Common myeloid progenitor, CD34-positive (primary cell): ENCODE data around the gene FLNA.
A peak's percentile ranks its signal among the peaks of the same experiment; 100 is the strongest.

Source experiments
- CTCF ChIA-PET: fragments of 350-600 bp; sonication (Branson Sonifier 250); formaldehyde crosslinking; loops from one replicate; lab custom pipeline; 2021; ENCODE audit warnings: antibody characterized with exemption; lab: Charles Lee
- POLR2A ChIA-PET: fragments of 350-600 bp; sonication (Branson Sonifier 250); formaldehyde crosslinking; loops from one replicate; lab custom pipeline; 2021; ENCODE audit warnings: antibody characterized with exemption; lab: Charles Lee
- DNase-seq, 3 donors: peaks; one replicate each; pipeline versions ENCODE4 v3.0.0 to v3.0.0-alpha.2; 2013
- H3K27ac ChIP-seq, 2 experiments: 1 replicate in 1 of 2; 2 replicates in 1 of 2; pipeline ENCODE4 v1.7.0; 2013; ENCODE audit warnings: inconsistent platforms in 2 of 2, low read length in 2 of 2, mild to moderate bottlenecking in 2 of 2, low read depth in 1 of 2, moderate library complexity in 1 of 2; ENCODE audit not compliant: severe bottlenecking in 2 of 2, insufficient read depth in 1 of 2, poor library complexity in 1 of 2
- H3K27me3 ChIP-seq, 5 experiments: replicated peaks in 2 of 5; 1 replicate in 3 of 5; 2 replicates in 2 of 5; pipeline versions ENCODE4 v1.6.1 to v1.7.0; 2013; ENCODE audit warnings: low read length in 4 of 5, mild to moderate bottlenecking in 2 of 5, moderate library complexity in 2 of 5, inconsistent platforms in 1 of 5; ENCODE audit not compliant: insufficient read depth in 5 of 5, control insufficient read depth in 4 of 5
- H3K36me3 ChIP-seq, 4 experiments: 1 replicate in 2 of 4; 2 replicates in 2 of 4; pipeline versions ENCODE4 v1.6.1 to v1.7.0; 2013; ENCODE audit warnings: low read length in 3 of 4, control low read depth in 1 of 4, mild to moderate bottlenecking in 1 of 4; ENCODE audit not compliant: control insufficient read depth in 4 of 4, insufficient read depth in 4 of 4
- H3K4me1 ChIP-seq, 4 experiments: 1 replicate in 3 of 4; 2 replicates in 1 of 4; pipeline versions ENCODE4 v1.6.1 to v1.7.1; 2013; ENCODE audit warnings: low read length in 3 of 4, mild to moderate bottlenecking in 3 of 4, control low read depth in 1 of 4, inconsistent platforms in 1 of 4, moderate library complexity in 1 of 4; ENCODE audit not compliant: control insufficient read depth in 4 of 4, insufficient read depth in 4 of 4; ENCODE audit errors: control extremely low read depth in 1 of 4
- H3K4me3 ChIP-seq, 7 experiments: 1 replicate in 4 of 7; 2 replicates in 3 of 7; pipeline versions ENCODE4 v1.5.1 to v1.7.0; 2013; ENCODE audit warnings: mild to moderate bottlenecking in 7 of 7, low read length in 6 of 7, moderate library complexity in 6 of 7, inconsistent platforms in 2 of 7, low read depth in 2 of 7, control low read depth in 1 of 7; ENCODE audit not compliant: insufficient read depth in 4 of 7, control insufficient read depth in 1 of 7; ENCODE audit errors: extremely low read depth in 1 of 7
- H3K9me3 ChIP-seq, 5 experiments: 1 replicate in 4 of 5; 2 replicates in 1 of 5; pipeline versions ENCODE4 v1.6.1 to v1.7.1; 2013; ENCODE audit warnings: low read length in 4 of 5, mild to moderate bottlenecking in 2 of 5, inconsistent platforms in 1 of 5, low read depth in 1 of 5, moderate library complexity in 1 of 5; ENCODE audit not compliant: control insufficient read depth in 4 of 5, insufficient read depth in 2 of 5; ENCODE audit errors: control extremely low read depth in 1 of 5
- WGBS: methylation state at CpG from one replicate; pipeline ENCODE4 v1.1.5; 2013; ENCODE audit not compliant: insufficient coverage; 5-methylcytosine and 5-hydroxymethylcytosine counted together

FLNA gene

DNA sequence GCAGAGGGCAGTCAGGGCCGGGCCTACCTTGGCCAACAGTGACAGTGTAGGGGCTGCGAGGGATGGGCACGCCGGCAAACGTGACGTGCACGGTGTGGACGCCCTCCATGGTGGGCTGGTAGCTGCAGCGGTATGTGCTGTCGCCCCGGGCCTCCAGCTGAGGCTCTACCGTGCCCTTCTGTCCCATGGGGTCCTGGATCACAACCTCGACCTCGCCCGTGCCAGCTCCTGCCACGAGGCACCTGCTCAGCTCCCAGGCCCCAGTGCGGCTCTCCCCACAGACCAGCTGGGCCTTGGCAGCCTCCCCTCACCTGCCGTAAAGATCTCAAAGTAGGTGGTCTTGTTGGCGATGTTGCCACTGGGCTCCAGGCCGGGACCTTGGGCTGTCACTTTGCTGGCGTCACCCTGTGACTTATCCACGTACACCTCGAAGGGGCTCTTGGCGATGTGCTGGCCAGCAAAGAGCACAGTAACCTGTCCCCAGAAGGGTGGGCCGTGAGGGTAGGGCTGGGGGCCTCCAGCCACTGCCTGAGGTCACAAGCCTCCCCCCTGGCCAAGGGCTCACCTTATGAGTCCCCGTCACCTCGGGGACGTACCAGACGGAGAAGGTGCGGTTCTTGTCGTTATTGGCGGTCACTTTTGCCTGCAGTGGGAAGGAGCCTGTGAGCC, 8.3 kb downstream of the FLNA start:
- Histone ChIP-seq H3K4me1 (peaks cover 3 to 24% (median 23%) of the 10 kb centered on the region in 4 experiments), H3K4me3 (no peak overlapping the region), H3K9me3 (no peaks in the 10 kb centered on the region), H3K27ac (peak overlapping the region in 1 of 2 experiments; percentile 14), H3K36me3 (peaks cover 0 to 62% (median 40%) of the 10 kb centered on the region in 4 experiments), H3K27me3 (no peaks in the 10 kb centered on the region)
- no peak for DNase-seq
- POLR2A ChIA-PET, result no interaction called here
- WGBS, result 92% methylated on average over 32 of the region's 32 CpGs
- CTCF ChIA-PET, result no interaction called here

GRCh38 chrX:154365052-154365600, 9.3 kb downstream of the FLNA start:
- peaks cover 0 to 66% (median 42%) of the 10 kb centered on the region in 4 experiments for H3K36me3 ChIP-seq
- WGBS, result 97% methylated on average over 16 of the region's 20 CpGs
- H3K27me3 ChIP-seq, result no peaks in the 10 kb centered on the region
- CTCF ChIA-PET, result no interaction called here
- POLR2A ChIA-PET, result no interaction called here
- no peak for DNase-seq
- H3K4me1 ChIP-seq, result peaks cover 3 to 24% (median 23%) of the 10 kb centered on the region in 4 experiments
- no peak overlapping the region for H3K4me3 ChIP-seq
- H3K27ac ChIP-seq, result no peak overlapping the region
- no peaks in the 10 kb centered on the region for H3K9me3 ChIP-seq

DNA sequence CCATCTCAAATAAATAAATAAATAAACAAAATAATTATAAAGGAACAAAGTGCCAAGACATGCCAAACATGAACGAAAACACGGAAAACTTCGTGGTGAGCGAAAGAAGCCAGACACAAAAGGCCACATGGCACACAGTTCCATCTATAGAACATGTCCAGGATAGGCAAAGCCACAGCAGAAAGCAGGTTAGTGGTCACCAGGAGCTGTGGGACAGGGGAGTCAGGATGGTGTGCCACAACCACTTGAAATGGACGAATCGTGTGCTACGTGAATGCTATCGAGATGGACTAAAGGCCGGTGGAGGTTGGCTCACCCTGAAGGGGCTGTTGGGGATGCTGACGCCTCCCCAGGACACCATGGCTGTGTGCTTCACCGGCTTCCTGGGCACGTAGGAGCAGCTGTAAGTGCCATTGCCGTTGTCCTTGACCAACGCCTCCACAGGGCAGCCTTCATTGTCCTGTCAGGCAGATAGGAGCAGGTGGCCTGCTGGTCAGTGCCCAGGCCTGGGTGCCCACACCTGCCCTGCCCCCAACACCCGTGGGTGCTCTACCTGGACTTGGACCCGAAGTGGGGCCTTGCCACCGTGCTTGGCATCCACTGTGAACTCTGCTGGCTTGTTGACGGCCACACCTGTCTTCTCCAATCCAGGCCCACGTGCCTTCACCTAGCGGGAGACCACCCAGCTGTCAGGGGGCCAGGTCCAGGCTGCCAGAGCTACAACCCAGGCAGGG, 10.6 kb downstream of the FLNA start:
- Histone ChIP-seq H3K27me3 (no peaks in the 10 kb centered on the region), H3K27ac (no peak overlapping the region), H3K36me3 (peaks cover 3 to 78% (median 49%) of the 10 kb centered on the region in 4 experiments), H3K4me1 (peaks cover 0 to 17% (median 14%) of the 10 kb centered on the region in 4 experiments), H3K9me3 (no peaks in the 10 kb centered on the region), H3K4me3 (no peak overlapping the region)
- ChIA-PET POLR2A (no interaction called here), CTCF (interaction anchor here (1.0 kb wide), 1 partner anchor 15 kb away, joined by 3 read pairs; no protein-coding TSS in a partner anchor)
- 95% methylated on average over 20 of the region's 20 CpGs for WGBS
- no peak for DNase-seq

DNA sequence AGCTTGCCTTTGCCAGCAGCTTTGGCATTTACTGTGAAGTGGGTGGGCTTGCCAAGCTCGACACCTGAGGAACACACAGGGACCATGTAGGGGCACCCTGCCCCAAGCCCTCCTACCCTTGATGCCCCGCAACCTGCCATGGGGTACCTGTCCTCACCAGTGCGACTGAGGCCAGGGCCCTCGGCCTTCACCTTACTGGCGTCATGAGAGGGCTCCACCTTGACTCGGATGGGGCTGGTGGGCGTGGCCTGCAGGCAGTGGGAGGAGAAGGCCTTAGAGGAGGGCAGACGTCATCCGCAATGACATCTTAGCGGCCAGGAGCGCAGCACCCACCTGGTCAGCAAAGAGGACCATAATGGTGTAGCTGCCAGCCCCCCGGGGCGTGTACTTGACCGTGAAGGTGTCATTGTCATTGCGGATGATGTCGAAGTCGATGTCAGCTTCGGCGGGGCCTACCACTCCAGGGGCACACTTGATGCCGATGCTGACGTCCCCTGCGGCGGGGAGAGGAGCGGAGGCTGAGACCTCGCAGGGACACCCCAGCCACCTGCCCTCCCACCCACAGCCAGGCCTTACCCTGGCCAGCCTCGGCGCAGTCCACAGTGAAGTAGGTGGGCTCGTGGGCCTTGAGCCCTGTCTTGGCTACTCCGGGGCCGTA, 12.2 kb downstream of the FLNA start:
- CTCF ChIA-PET, result interaction anchor here (0.8 to 1.7 kb wide), 4 partner anchors 9 to 180 kb away, joined by 3 to 7 read pairs (median 4); no protein-coding TSS in a partner anchor
- Histone ChIP-seq H3K4me1 (peaks cover 0 to 1% (median under 1%) of the 10 kb centered on the region in 4 experiments), H3K9me3 (no peaks in the 10 kb centered on the region), H3K4me3 (no peak overlapping the region), H3K27ac (no peak overlapping the region), H3K36me3 (peaks cover 3 to 87% (median 54%) of the 10 kb centered on the region in 4 experiments), H3K27me3 (no peaks in the 10 kb centered on the region)
- no peak for DNase-seq
- POLR2A ChIA-PET, result interaction anchor here (0.8 to 1.0 kb wide), 3 partner anchors 10 to 349 kb away, joined by 3 read pairs; no protein-coding TSS in a partner anchor
- WGBS, result 96% methylated on average over 26 of the region's 30 CpGs

- Histone ChIP-seq H3K27ac (no peak overlapping the region), H3K36me3 (peaks cover 3 to 84% (median 53%) of the 10 kb centered on the region in 4 experiments), H3K4me1 (no peaks in the 10 kb centered on the region), H3K27me3 (no peaks in the 10 kb centered on the region), H3K4me3 (no peak overlapping the region), H3K9me3 (no peaks in the 10 kb centered on the region)
- WGBS, result 94% methylated on average over 32 of the region's 34 CpGs
- no peak for DNase-seq
- POLR2A ChIA-PET, result no interaction called here
- CTCF ChIA-PET, result no interaction called here
These were observed 14.2 kb downstream of the FLNA start for GRCh38 chrX:154360155-154360713.

DNA sequence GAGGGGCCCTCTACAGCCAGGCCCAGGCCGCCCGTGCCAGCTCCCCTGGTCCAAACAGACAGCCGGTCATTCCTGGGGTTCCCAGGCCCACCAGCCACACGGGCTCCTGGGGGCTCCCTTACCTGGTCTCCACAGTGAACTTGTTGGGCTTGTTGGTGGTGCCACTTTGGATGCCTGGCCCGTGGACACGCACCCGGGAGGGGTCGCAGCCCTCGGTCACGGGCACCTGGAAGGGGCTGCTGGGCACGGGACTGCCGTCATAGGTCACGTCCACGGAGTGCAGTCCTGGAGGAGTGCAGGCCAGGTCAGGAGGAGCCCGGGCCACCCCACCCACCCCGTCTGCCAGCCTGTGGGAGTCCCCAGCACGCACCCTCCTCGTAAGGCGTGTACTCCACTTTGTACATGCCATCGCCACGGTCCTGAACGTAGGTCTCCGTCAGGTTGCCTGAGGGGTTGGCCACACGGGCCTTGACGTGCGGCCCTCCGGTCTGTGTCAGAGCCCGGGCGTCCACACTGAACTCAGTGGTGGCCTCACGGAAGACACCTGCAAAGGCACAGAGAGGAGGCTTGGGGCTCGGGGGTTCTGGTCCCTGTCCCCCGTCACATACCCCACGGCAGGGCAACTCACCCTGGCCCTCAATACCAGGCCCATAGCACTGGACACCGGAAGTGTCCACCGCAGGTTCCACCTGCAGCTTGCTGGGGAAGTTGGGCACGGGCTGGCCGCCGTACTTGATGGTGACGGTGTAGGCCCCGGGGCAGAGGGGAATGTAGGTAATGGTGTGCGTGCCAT, 14.9 kb downstream of the FLNA start:
- ChIA-PET CTCF (no interaction called here), POLR2A (no interaction called here)
- no peak overlapping the region for H3K4me3 ChIP-seq
- no peak overlapping the region for H3K27ac ChIP-seq
- WGBS, result 95% methylated on average over 35 of the region's 41 CpGs
- H3K4me1 ChIP-seq, result no peaks in the 10 kb centered on the region
- DNase-seq, result no peak
- H3K9me3 ChIP-seq, result no peaks in the 10 kb centered on the region
- no peaks in the 10 kb centered on the region for H3K27me3 ChIP-seq
- peaks cover 3 to 84% (median 56%) of the 10 kb centered on the region in 4 experiments for H3K36me3 ChIP-seq
